T-helper 2 cell treated with Interferon-gamma antibody and Interleukin-4, amounts not matched to agents 100 ng/mL and 5 ng/mL, for 36 hours (primary cell): ENCODE results near the gene REX1BD. TPM values are rescaled to one million over a fixed set of nuclear protein-coding genes. Genes with fewer than 3 reads are reported as not detected.

Experiments used
- intact Hi-C: fragments of 100-400 bp; cut with micrococcal nuclease; formaldehyde crosslinking; loops from one replicate; pipeline ENCODE4 v1.15.1; 2023
- total RNA-seq: library from RNA; stranded (reverse); gene quantifications from 2 replicates; pipeline ENCODE4 v1.2.3, GENCODE V29; 2022

Gene REX1BD
- total RNA-seq, 1 donor from 2014 or later, result 93.8 TPM

DNA sequence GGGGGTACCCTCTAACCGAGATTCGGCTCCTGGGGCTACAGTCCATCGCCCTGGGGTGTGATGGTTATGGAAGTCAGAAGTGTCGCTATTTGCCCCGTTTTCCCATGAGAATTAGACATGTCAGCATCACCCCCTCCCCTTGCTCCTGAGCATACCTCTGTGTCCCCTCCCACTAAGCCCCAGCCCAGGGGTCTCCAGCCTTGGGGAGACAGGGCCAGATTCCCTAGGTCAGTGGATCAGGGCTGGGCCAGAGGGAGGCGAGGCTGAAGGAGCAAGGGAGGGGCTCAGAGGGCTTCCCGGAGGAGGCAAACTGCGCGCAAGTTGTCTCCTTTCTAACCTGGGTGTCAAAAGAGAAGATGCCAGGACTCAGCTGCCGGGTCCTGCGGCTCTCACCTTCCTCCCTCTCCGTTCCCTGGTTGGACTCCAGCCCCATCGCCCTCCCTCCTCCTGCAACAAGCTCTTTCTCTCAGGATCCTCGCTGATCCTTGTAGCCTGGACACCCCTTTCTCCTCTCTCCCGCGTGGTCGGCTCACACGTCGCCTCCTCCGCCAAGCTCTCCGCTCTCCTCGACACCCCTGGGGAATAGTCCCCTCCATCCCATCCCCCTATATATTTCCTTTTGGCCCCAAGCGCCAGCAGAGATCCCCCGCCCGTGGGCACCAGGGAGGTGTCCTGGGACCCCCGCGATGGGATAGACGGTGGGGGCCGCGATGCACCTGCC lies 23.6 kb downstream of the REX1BD start:
- intact Hi-C loops, result loop anchor here (5.0 kb wide), 1 partner anchor 175 kb away; no protein-coding TSS in a partner anchor

DNA sequence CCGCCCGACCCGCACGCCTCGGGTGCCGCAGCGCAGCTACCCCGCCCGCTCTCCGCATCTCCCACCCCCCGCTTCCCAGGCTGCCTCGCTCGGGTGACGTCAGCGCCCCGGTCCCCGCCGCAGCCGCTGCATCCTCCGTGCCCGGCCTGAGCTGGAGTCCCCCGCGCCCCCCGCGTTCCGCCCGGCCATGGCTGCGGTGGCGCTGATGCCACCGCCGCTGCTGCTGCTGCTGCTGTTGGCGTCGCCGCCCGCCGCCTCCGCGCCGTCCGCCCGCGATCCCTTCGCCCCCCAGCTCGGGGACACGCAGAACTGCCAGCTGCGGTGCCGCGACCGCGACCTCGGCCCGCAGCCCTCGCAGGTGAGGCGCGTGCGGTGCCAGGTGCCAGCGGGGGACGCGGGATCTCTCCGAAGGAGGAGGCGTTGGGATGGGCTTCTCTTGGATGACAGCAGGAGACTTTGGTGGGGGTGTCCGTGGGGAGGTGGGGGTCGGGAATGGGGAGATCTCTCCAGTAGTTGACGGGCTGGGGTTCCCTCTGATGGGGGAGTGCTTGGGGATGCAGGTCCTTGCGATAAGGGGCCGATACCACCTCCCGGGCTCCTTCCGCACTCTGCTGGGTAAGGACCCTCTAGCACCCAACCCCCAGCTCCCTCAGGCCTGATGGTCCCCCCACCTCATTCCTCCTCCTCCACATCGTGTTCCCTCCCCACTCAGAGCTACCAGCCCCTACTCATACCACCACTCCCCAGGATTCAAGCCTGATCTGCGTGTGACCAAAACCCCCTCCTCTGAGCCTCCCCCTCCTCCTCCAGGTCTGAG lies 24.4 kb downstream of the REX1BD start, which contains the start of gene TMEM59L:
TSS of gene TMEM59L (plus strand) at position 99 of the 817 bp plus-strand sequence. CDS start at position 188, 89 bp downstream.
- intact Hi-C loops, result loop anchor here (5.0 kb wide), 1 partner anchor 174 kb away; no protein-coding TSS in a partner anchor

DNA sequence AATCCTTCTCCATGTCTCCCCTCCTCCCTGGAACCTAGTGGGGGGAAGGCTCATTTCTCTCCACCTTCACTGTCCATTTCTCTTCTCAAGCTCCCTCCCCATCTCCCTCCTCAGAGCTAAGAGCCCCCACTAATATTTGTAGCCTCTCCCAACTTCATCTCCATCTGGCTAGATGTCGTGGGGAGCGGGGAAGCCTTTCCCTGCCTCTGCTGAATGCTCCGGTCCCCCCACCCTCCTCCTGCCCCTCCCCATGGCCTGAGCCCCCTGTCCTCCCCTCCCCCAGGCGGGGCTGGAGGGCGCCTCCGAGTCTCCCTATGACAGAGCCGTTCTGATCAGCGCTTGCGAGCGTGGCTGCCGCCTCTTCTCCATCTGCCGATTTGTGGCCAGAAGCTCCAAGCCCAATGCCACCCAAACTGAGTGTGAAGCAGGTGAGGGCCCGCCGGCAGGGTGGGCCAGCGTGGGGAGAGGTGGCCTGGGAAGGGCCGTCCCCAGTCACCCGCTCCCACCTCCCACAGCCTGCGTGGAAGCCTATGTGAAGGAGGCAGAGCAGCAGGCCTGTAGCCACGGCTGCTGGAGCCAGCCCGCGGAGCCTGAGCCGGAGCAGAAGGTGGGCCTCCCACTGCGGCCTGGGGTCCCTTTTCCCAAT lies 25.1 kb downstream of the REX1BD start:
- intact Hi-C loops, result loop anchor here (5.0 kb wide), 1 partner anchor 174 kb away; no protein-coding TSS in a partner anchor

DNA sequence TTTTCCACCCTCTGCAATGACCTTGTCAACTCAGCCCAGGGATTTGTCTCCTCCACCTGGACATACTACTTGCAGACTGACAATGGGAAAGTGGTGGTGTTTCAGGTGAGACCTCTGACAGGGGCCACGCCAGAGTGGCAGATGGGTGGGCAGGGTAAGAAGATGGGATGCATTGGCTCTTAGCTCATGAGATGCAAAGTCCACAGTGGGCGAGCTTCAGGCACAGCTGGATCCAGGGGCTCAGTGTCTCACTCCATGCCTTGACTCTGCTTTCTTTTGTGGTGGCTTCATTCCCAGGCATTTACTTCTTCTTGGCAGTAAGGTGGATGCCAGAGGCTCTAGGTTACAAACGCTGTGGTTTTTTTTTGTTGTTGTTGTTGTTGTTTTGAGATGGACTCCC lies 27.4 kb downstream of the REX1BD start:
- intact Hi-C loops, result no loop called here

DNA sequence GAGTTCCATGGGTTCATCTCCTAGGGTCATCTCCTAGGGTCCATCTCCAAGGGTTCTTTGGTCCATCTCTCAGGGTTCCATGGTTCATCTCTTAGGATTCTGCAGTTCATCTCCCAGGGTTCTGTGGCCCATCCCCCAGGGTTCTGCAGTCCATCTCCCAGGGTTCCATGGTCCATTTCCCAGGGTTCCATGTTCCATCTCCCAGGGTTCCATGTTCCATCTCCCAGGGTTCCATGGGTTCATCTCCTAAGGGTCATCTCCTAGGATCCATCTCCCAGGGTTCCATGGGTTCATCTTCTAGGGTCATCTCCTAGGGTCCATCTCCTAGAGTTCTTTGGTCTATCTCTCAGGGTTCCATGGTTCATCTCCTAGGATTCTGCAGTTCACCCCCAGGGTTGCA lies 29.0 kb downstream of the REX1BD start:
- intact Hi-C loops, result no loop called here

DNA sequence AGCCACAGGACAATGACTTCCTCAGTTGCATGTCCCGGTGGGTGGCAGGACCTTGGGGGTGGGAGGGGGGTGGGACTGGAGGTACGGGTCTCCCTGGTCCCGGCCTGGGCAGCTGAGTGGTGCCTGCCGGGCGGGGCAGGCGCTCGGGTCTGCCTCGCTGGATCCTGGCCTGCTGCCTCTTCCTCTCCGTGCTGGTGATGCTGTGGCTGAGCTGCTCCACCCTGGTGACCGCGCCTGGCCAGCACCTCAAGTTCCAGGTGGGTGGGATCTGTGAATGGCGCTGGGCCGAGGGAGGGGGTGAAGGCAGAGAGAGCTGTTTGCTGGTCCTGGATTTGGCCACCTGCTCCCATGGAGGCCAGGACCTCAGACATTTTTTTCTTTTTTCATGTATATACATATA lies 29.6 kb downstream of the REX1BD start:
- intact Hi-C loops, result no loop called here

DNA sequence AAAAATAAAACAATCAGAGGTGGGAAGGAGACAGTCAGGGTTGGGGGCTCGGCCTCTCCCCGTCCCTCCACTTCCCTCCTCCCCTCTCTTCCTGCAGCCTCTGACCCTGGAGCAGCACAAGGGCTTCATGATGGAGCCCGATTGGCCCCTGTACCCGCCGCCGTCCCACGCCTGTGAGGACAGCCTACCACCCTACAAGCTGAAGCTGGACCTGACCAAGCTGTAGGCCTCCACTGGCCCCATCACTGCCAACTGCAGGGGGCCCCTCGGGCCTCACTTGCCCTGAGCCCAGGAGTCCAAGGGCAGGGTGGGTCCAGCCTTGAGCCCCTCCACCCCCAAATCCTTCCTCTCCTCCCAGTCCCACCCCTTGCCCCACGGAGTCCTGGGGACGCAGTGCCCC lies 31.7 kb downstream of the REX1BD start:
- intact Hi-C loops, result no loop called here

DNA sequence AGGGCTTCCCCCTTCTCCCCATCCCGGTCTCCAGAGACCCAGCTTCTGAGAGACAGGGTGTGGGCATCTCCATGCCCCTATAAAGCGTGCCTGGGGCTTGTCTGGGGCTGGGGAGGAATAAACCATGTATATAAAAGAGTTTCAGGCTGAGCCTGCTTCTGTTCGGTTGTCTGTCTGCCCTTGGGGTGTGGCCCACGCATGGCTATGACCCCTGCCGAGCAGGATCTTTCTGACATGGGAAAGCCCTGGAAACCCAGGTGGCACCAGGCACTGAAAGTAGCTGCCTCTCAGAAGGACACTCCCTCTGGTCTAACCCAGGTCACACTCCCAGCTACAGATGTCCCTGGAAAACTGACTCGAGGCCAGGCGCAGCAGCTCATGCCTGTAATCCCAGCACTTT lies 32.3 kb downstream of the REX1BD start:
- intact Hi-C loops, result no loop called here

DNA sequence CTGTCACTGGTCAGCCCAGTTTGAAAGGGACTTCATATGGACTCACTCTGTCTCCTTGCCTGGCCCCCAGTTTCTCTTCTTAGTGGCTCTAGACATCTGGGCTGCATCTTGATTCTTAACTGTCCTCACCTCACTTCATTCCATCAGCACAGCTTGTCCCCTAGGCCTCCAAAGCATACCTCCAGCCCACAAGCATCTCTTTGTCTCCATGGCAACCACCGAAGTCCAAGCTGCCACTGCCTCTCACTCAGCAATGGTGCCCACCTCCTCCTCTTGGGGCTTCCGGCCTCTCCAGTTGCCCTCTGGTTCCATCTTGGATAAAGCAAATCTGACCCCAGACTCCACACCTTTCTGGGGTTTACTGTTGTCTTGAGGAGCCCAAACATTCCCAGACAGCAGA lies 38.3 kb downstream of the REX1BD start:
- intact Hi-C loops, result no loop called here

DNA sequence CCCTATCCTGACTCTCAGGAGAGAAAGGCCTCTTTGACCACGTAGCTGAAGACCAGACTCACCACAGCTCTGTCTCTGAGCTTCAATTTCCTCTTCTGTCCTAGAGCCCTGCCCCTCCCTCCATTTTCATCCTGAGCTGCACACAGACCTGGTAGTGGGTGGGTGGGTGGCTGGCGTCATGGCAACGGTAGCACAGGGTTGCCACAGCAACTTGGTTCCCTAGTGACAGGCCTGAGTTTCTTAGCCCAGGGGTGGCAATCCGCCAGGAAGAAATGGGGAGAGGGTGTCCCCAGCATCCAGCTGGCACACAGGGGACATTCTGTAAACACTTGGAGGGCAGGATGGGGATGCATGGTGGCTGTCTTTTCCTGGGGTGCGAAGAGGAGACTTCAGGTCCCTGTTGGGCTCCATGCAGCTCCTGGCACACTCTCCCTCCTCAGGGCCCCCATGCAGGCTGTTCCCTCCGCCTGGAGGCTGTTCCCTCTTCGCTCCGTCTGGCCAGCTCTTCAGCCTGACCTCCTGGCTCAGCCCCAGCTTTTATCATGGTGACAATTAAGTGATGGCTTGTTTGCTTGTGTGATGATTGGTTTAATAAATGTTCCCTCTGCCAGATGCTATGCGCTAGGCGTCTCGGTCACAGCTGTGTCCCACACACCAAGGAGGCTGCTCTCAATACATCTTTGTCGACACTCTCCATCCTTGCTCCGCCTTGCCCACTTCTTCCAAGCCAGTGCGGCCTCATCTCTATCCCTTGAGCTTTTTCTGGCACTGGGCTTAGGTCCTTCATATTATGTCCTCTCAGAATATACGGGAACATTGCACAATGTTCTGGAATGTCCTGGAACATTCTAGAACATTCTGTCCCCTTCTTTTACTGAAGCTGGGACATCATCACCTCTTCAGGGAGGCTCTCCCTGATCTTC lies 40.8 kb downstream of the REX1BD start:
- intact Hi-C loops, result no loop called here

DNA sequence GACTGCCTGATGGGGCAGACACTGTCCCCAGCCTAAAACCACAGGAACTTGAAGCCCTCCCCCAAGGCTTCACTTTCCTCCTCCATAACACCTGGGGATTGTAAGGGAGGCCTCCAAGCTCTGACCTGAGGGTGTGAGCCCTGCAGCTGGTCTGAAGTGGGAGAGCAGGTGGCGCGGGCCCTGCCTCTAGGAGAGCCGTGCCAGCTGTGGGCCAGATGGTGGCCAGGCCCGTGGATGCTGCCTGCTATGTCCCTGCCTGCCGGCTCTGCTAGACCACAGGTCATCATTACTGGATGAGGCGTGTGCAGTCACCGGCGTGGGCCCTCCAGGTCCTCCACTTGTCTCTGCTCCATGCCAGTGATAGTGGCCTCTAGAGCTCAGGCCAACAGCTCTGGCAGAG lies 44.7 kb downstream of the REX1BD start:
- intact Hi-C loops, result no loop called here

DNA sequence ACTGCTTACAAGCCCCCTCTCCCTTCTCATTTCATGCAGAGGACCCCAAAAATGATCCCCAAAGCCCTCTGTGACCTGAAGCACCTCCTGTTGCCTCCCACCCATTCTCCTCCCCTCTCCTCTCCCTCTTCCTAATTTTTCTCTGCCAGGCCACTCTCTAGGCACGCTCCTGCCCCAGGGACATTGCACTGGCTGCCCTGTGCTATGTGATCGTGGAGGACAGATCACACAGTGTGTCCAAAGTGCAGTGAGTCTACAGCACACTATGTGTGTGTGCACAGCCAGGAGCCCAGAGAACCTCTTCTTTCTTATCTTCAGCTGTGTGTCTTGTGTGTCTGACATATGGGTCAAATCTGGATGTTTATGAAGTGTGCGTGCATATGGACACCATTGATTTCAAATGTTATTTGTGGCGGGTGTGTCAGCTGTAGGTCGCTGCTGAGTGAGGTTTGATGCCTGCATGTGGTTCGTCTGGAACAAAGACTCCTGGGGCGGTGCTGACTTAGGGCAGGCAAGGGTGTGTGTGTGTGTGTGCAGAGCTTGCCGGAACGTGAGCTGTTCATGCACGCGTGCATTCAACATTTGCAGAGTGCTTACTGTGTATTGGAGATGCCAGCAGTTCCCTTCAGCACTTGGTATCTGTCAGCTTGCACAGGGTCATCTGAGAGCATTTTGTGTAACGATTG lies 46.2 kb downstream of the REX1BD start:
- intact Hi-C loops, result no loop called here

DNA sequence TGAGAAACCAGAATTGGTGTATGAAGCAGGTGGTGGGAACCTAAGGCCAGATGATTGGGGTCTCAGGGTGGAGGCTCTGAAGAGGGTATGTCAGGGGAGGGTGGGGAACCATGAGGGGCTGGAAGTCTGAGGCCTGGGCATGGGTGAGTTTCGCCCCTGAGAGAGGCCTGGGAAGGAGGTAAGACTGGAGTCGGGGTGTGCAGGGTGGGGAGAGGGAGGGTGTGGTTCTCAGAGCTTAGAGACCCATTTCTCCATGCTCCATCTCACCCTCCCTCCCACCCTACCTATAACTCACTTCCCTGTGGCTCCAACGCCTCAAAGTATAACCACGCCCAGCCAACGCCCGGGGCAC lies 47.2 kb downstream of the REX1BD start:
- intact Hi-C loops, result loop anchor here (1.0 to 2.0 kb wide), 5 partner anchors 47 to 283 kb away; partner anchors contain the start of genes COPE, CRTC1, DDX49 and ELL

DNA sequence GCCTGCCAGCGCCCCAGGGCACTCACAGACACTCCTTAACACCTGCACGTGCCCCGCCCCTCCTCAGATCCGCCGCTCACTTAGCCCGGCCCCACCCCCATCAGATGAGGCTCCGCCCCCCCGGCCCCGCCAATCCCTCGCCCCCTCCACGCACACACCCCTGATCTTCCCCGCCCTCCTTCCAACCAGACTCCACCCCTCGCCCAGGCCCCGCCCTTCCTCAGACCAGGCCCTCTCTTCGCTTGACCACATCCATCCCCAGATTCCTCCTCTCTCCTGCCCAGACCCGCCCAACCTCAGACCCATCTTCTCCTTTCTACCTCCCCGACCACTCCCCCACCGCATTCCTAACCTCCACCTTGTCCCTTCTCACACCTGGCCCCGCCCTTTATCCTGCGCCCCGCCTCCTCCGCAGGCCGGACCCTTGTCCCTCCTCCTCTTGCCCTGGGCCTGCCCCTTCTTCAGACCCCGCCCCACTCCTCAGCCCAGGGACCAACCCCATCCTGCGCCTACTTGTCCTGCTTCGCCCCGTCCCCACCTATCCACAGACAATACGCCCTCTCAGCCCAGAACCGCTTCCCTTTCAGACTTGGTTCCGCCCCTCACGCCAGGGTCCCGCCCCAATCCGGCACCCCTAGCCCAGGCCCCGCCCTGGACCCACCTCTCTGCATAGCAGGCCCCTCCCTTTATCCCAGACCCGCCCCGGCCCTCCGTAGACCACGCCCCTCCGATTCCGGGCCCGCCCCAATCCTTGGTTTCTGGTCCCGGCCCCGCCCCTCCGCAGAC lies 47.8 kb downstream of the REX1BD start:
- intact Hi-C loops, result loop anchor here (1.0 to 2.0 kb wide), 5 partner anchors 47 to 283 kb away; partner anchors contain the start of genes COPE, CRTC1, DDX49 and ELL

DNA sequence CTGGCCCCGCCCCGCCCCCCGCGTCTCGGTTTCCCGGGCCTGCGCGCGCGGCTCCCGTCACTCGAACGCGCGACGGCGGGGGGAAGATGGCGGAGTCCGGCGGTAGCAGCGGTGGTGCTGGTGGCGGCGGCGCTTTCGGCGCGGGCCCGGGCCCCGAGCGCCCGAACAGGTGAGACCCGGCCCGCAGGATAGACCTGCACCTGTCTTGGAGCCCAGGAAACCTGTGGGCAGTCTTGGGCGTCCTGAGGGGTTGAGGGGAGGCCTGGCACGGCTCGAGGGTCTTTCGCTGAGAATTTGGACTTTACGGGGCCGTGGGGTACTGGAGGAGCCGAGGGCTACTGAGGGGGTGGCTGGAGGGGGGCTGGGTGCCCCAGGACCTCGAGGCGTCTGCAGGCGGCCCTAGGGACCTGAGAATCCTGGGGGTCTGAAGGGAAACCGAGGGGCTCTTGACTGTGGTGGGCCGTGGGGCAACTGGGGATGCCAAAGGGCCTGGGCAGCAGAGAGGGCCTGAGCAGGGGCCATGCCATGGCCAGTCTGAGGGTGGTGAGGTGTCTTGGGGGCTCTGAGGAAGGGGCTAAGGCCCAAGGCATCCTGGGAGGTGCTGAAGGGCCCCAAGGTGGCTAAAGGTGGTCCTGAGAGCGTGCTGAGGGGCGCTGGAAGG lies 48.5 kb downstream of the REX1BD start, which contains the start of gene KLHL26:
TSS of gene KLHL26 (plus strand) at position 60 of the 661 bp plus-strand sequence. CDS start at position 87, 27 bp downstream.
- intact Hi-C loops, result loop anchor here (1.0 to 2.0 kb wide), 5 partner anchors 46 to 282 kb away; partner anchors contain the start of genes COPE, CRTC1, DDX49 and ELL

DNA sequence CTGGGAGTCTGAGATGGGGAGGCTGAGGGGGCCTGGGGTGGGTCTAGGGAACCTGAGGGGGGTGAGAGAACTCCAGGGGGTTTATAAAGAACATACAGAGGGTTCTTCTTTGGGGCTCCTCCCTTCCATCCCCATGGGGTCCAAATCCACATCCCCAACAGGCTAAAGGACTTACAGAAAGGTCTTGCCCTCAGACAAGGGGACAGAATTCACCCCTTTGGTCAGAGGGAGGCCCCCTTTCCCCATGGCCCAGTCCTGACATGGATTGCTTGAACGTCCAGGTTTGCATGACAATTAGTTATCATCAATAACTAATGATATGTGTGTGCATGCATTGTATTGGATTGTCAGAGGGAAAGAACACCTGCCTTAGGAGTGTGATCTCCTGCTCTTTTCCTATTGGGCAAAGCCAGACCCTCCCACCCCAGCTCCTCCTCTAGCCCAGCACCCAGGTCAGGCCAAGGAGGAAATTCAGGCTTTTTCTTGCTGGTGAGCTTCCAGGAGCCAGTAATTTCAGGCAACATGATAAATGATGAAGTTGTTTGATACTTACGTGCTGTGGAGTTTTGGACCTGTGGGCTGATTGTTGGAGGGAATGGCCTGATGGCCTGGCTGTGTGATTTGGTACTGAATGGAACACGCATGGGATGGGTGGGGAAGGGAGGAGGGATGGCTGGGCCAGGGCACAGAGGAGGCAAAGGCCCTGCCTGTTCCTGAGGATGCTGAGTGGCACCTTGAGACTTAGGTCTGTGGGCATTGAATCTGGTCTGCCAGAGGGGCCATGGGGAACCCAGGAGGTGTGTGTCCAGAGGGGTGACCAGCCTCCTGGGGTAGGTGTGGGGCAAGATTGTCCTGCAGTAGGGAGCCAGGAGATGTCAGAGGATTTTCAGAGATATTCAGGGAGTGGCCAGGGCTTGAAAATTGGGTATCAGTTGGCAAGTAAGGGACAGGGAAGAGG lies 49.4 kb downstream of the REX1BD start:
- intact Hi-C loops, result loop anchor here (2.0 kb wide), 1 partner anchor 49 kb away; the partner anchor contains the start of gene REX1BD

DNA sequence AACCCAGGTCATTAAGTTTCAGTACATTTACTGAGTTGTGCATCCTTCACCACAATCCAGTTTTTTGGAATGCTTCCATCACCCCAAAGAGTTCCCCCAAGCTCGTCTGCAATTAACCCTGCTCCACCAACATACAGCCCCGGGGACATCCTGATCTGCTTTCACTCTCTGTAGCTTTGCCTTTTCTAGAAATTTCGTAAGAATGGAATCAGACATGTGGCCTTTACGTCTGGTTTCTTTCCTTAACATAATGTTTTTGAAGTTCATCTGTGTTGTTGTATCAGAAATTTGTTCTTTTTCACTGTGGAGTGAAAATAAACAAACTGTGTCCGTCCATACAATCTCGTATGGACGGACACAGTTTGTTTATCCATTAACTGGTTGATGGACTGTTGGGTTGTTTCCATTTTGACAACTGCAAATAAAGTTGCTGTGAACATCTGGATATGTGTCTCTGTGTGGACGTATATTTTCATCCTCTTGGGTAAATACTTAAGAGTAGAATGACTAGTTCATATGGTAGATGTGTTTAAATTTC lies 51.2 kb downstream of the REX1BD start:
- intact Hi-C loops, result no loop called here
